OCI-LY3 (cell line): ENCODE measurements around the gene AFMID.

ENCODE experiments used
- EZH2phosphoT487 ChIP-seq: fragments of 200-600 bp; shearing (Covaris generic); IDR thresholded peaks from 2 replicates; pipeline ENCODE4 v1.6.1; 2018; ENCODE audit warnings: antibody characterized with exemption, mixed run types, low read depth
- TF ChIP-seq, protein P1 (sequence below): fragments of 200-600, 300-600 bp; sonication (generic); IDR thresholded peaks from 2 replicates; pipeline ENCODE4 v1.5.1; 2014; ENCODE audit warnings: antibody characterized with exemption, low read length, low read depth

DNA sequence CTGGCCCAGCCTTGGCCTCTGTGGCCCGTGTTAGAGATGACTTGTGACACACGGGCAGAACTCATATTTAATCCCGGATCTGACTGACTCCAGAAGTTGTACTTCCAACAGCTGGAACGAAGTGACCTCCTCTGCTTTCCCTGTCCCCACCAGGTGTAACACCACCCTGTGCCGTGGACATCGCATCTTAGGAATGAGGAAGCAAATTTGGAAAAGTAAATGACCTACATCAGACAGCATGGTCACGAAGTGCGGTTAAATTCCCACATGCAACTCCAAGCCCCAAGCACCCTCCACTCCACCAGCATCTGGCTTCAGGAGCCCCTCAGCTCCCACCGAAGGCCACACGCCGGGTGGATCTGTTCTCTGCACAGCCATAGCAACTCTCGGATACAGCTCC, 3.2 kb upstream of the AFMID start:
- no peak for TF ChIP-seq EZH2phosphoT487
- TF ChIP-seq, protein P1, sequence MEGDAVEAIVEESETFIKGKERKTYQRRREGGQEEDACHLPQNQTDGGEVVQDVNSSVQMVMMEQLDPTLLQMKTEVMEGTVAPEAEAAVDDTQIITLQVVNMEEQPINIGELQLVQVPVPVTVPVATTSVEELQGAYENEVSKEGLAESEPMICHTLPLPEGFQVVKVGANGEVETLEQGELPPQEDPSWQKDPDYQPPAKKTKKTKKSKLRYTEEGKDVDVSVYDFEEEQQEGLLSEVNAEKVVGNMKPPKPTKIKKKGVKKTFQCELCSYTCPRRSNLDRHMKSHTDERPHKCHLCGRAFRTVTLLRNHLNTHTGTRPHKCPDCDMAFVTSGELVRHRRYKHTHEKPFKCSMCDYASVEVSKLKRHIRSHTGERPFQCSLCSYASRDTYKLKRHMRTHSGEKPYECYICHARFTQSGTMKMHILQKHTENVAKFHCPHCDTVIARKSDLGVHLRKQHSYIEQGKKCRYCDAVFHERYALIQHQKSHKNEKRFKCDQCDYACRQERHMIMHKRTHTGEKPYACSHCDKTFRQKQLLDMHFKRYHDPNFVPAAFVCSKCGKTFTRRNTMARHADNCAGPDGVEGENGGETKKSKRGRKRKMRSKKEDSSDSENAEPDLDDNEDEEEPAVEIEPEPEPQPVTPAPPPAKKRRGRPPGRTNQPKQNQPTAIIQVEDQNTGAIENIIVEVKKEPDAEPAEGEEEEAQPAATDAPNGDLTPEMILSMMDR: no peak
